Mesenchymal stem cell (in vitro differentiated cells and primary cell): Measurements from ENCODE around the gene HOXD9.
A peak's percentile ranks its signal among the peaks of the same experiment; 100 is the strongest.

Experiments used
- DNase-seq: peaks from one replicate; pipeline ENCODE4 v3.0.0-alpha.2; 2013
- H2AFZ ChIP-seq: one replicate; pipeline ENCODE4 v1.6.1; 2013; ENCODE audit warnings: low read depth, mild to moderate bottlenecking, control low read depth, inconsistent platforms, low read length, moderate library complexity
- H2AK5ac ChIP-seq: 2 replicates; pipeline ENCODE4 v1.6.1; 2013; ENCODE audit warnings: low read length, moderate library complexity, mild to moderate bottlenecking, inconsistent platforms; ENCODE audit not compliant: severe bottlenecking
- H2BK120ac ChIP-seq: one replicate; pipeline ENCODE4 v1.6.1; 2013; ENCODE audit warnings: low read depth, mild to moderate bottlenecking, inconsistent platforms, low read length, moderate library complexity
- H2BK12ac ChIP-seq, 2 experiments: one replicate each; pipeline ENCODE4 v1.6.1; 2013; ENCODE audit warnings: inconsistent platforms in 2 of 2, low read length in 2 of 2, mild to moderate bottlenecking in 2 of 2, moderate library complexity in 2 of 2, control low read depth in 1 of 2
- H2BK15ac ChIP-seq: one replicate; pipeline ENCODE4 v1.6.1; 2013; ENCODE audit warnings: mild to moderate bottlenecking, low read depth, inconsistent platforms; ENCODE audit not compliant: poor library complexity, severe bottlenecking
- H2BK5ac ChIP-seq: 2 replicates; pipeline ENCODE4 v1.6.1; 2013; ENCODE audit warnings: low read depth, mild to moderate bottlenecking, low read length, control low read depth, inconsistent platforms; ENCODE audit not compliant: poor library complexity, severe bottlenecking
- H3K14ac ChIP-seq, 2 experiments: one replicate each; pipeline ENCODE4 v1.6.1; 2013; ENCODE audit warnings: inconsistent platforms in 2 of 2, low read length in 2 of 2, control low read depth in 1 of 2, mild to moderate bottlenecking in 1 of 2, moderate library complexity in 1 of 2
- H3K18ac ChIP-seq, 2 experiments: one replicate each; pipeline ENCODE4 v1.6.1; 2013; ENCODE audit warnings: inconsistent platforms in 2 of 2, low read length in 2 of 2, control low read depth in 1 of 2, low read depth in 1 of 2, mild to moderate bottlenecking in 1 of 2
- H3K23ac ChIP-seq, 2 experiments: one replicate each; pipeline ENCODE4 v1.6.1; 2013; ENCODE audit warnings: inconsistent platforms in 2 of 2, low read length in 2 of 2, mild to moderate bottlenecking in 2 of 2, moderate library complexity in 2 of 2, control low read depth in 1 of 2
- H3K27ac ChIP-seq: 2 replicates; pipeline ENCODE4 v1.5.1; 2013; ENCODE audit warnings: mild to moderate bottlenecking, moderate library complexity, low read length, control low read depth, inconsistent platforms; ENCODE audit not compliant: poor library complexity, severe bottlenecking
- H3K27me3 ChIP-seq, 2 experiments: 2 replicates each; pipeline versions ENCODE4 v1.6.1 to v1.7.0; 2013; ENCODE audit warnings: low read length in 2 of 2, mild to moderate bottlenecking in 2 of 2, moderate library complexity in 2 of 2, control low read depth in 1 of 2, inconsistent platforms in 1 of 2; ENCODE audit not compliant: control insufficient read depth in 1 of 2, insufficient read depth in 1 of 2
- H3K36me3 ChIP-seq, 2 experiments: 2 replicates each; pipeline versions ENCODE4 v1.6.1 to v1.7.0; 2013; ENCODE audit warnings: low read length in 2 of 2, control low read depth in 1 of 2, inconsistent platforms in 1 of 2, low read depth in 1 of 2, mild to moderate bottlenecking in 1 of 2; ENCODE audit not compliant: insufficient read depth in 2 of 2, control insufficient read depth in 1 of 2
- H3K4ac ChIP-seq, 2 experiments: one replicate each; pipeline ENCODE4 v1.6.1; 2013; ENCODE audit warnings: inconsistent platforms in 2 of 2, low read length in 2 of 2, mild to moderate bottlenecking in 2 of 2, moderate library complexity in 2 of 2, control low read depth in 1 of 2, low read depth in 1 of 2
- H3K4me1 ChIP-seq: 2 replicates; pipeline ENCODE4 v1.6.1; 2013; ENCODE audit warnings: low read depth, low read length, control low read depth; ENCODE audit not compliant: control insufficient read depth, insufficient read depth
- H3K4me2 ChIP-seq: 2 replicates; pipeline ENCODE4 v1.6.1; 2013; ENCODE audit warnings: low read length, mild to moderate bottlenecking, inconsistent platforms; ENCODE audit not compliant: poor library complexity, severe bottlenecking
- H3K4me3 ChIP-seq, 2 experiments: 2 replicates each; pipeline versions ENCODE4 v1.5.1 to v1.7.0; 2013; ENCODE audit warnings: low read length in 2 of 2, mild to moderate bottlenecking in 2 of 2, control low read depth in 1 of 2, low read depth in 1 of 2; ENCODE audit not compliant: insufficient read depth in 1 of 2
- H3K79me1 ChIP-seq: replicated peaks from 2 replicates; pipeline ENCODE4 v1.6.1; 2013; ENCODE audit warnings: mild to moderate bottlenecking, control low read depth, low read length, inconsistent platforms; ENCODE audit not compliant: poor library complexity, severe bottlenecking
- H3K9ac ChIP-seq: 2 replicates; pipeline ENCODE4 v1.7.0; 2013; ENCODE audit warnings: mild to moderate bottlenecking, low read length, moderate library complexity
- H3K9me3 ChIP-seq: 2 replicates; pipeline ENCODE4 v1.7.0; 2013; ENCODE audit warnings: mild to moderate bottlenecking, low read length; ENCODE audit not compliant: control insufficient read depth
- H4K8ac ChIP-seq: one replicate; pipeline ENCODE4 v1.6.1; 2013; ENCODE audit warnings: inconsistent platforms, mild to moderate bottlenecking, low read length, moderate library complexity
- H4K91ac ChIP-seq: one replicate; pipeline ENCODE4 v1.6.1; 2013; ENCODE audit warnings: mild to moderate bottlenecking, low read length, inconsistent platforms
- WGBS: methylation state at CpG from one replicate; pipeline ENCODE4 v1.1.7; 2013; ENCODE audit warnings: mixed read lengths; 5-methylcytosine and 5-hydroxymethylcytosine counted together

HOXD9 gene

GRCh38 chr2:176149481-176149938 lies 27.0 kb downstream of the HOXD9 start:
- Histone ChIP-seq H3K4ac (no peak overlapping the region), H2AFZ (no peak overlapping the region), H3K4me1 (peaks cover 12% of the 10 kb centered on the region), H2BK120ac (no peak overlapping the region), H4K8ac (no peak overlapping the region), H3K4me2 (no peak overlapping the region), H3K14ac (no peak overlapping the region), H3K9me3 (no peaks in the 10 kb centered on the region), H3K79me1 (peaks cover 8% of the 10 kb centered on the region), H3K27ac (no peak overlapping the region), H3K36me3 (peaks cover 10 to 14% of the 10 kb centered on the region in 2 experiments), H2BK5ac (no peak overlapping the region), H3K23ac (peak overlapping the region in 1 of 2 experiments; percentile 42), H3K4me3 (no peak overlapping the region), H3K18ac (no peak overlapping the region), H3K27me3 (peaks cover 0 to 68% of the 10 kb centered on the region in 2 experiments), H2BK12ac (no peak overlapping the region), H2AK5ac (no peak overlapping the region), H3K9ac (no peak overlapping the region), H2BK15ac (no peak overlapping the region), H4K91ac (no peak overlapping the region)
- WGBS, result 30% methylated on average over 22 of the region's 22 CpGs
- DNase-seq, result no peak

DNA sequence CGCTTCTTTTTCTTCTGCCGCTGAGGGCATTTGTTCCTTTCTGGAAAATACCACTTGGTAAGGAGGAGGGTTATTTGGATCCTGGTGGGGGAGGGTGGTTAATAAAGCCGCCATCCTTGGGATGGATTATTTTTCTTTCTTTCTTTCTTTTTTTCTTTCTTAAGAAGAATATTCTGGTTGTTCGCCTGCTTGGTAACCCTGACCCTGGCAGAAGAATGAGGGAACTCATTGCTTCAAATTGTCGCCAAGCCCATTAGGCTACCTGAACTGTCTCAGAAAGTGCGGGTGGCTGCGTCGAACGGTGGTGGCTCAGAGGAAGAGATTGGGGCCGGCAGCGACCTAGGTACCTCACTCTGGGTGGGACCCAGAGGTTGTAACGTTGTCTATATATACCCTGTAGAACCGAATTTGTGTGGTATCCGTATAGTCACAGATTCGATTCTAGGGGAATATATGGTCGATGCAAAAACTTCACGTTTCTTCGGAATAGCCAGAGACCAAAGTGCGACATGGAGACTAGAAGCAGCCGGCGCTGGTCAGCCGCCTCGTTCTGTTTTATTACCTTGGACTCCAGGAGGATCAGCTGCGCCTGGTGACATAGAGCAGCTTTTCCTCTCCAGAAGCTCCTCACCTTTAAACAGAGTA lies 27.5 kb downstream of the HOXD9 start:
- Histone ChIP-seq H3K18ac (no peak overlapping the region), H3K4me2 (no peak overlapping the region), H2AFZ (no peak overlapping the region), H4K8ac (no peak overlapping the region), H3K79me1 (peaks cover 8% of the 10 kb centered on the region), H3K27me3 (peaks cover 0 to 68% of the 10 kb centered on the region in 2 experiments), H3K9ac (no peak overlapping the region), H2BK15ac (no peak overlapping the region), H3K36me3 (peaks cover 14 to 15% of the 10 kb centered on the region in 2 experiments), H3K27ac (no peak overlapping the region), H3K4me3 (no peak overlapping the region), H3K14ac (no peak overlapping the region), H3K4me1 (peaks cover 12% of the 10 kb centered on the region), H3K23ac (no peak overlapping the region), H3K9me3 (no peaks in the 10 kb centered on the region), H2BK12ac (no peak overlapping the region), H4K91ac (no peak overlapping the region), H2BK5ac (no peak overlapping the region), H2AK5ac (no peak overlapping the region), H2BK120ac (no peak overlapping the region), H3K4ac (no peak overlapping the region)
- 36% methylated on average over 22 of the region's 24 CpGs for WGBS
- DNase-seq, result no peak

DNA sequence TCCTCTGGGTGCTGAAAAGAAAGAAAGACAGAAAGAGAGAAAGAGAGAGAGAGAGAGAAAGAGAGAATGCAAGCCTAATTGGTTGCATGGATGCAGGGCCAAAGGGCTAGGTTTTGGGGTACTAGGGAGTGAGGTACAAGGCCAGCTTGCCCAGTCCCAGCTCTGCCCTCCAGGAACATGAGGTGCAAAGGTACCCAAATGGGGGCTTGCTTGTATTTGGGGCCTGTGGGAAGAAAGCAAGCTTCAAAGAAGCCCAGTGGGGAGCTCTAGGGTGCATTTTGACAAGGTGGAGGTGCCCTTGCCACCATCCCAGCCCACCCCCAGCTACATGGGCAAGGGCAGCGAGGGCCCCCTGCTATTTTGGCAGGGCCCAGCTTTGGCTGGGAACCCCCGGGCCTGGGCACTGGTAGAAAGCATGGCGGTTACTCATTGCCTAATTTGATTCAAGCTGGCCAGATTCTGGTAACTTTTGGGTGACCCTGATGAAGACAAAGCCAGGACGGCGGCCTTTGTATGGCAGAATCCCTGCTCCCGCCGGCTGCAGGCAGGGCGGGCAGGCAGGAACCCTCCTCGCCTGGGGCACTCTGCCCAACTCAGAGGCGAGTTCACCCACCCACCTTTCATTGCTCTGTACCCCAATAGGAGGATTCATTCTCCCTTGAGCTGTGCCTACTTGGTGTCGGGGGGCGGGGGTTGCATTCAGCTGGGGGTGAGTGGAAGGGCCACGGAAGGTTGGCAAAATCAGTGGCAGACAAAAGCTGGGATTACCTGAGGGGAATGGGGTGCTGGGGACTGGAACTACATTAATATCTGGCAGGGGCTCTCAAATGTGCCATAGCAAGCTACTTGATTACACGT lies 28.3 kb downstream of the HOXD9 start:
- H2BK15ac ChIP-seq, result no peak overlapping the region
- DNase-seq, result no peak
- H3K4me3 ChIP-seq, result no peak overlapping the region
- H2BK5ac ChIP-seq, result no peak overlapping the region
- H3K27me3 ChIP-seq, result peaks cover 0 to 70% of the 10 kb centered on the region in 2 experiments
- peaks cover 14 to 16% of the 10 kb centered on the region in 2 experiments for H3K36me3 ChIP-seq
- H3K9me3 ChIP-seq, result no peaks in the 10 kb centered on the region
- peaks cover 8% of the 10 kb centered on the region for H3K79me1 ChIP-seq
- H3K23ac ChIP-seq, result no peak overlapping the region
- no peak overlapping the region for H4K91ac ChIP-seq
- H2BK120ac ChIP-seq, result no peak overlapping the region
- H3K27ac ChIP-seq, result no peak overlapping the region
- no peak overlapping the region for H4K8ac ChIP-seq
- no peak overlapping the region for H3K4me2 ChIP-seq
- H3K4ac ChIP-seq, result no peak overlapping the region
- H3K9ac ChIP-seq, result no peak overlapping the region
- no peak overlapping the region for H2AK5ac ChIP-seq
- H2AFZ ChIP-seq, result no peak overlapping the region
- H2BK12ac ChIP-seq, result no peak overlapping the region
- no peak overlapping the region for H3K14ac ChIP-seq
- peaks cover 12% of the 10 kb centered on the region for H3K4me1 ChIP-seq
- WGBS, result 43% methylated on average over 11 of the region's 14 CpGs
- no peak overlapping the region for H3K18ac ChIP-seq
